ENCODE results near the gene ZNF446. TPM values are rescaled to one million over a fixed set of nuclear protein-coding genes. Genes with fewer than 3 reads are reported as not detected.

The ZNF446 gene
- total RNA-seq, 2 experiments from 2014 or later, result 3.5 to 4.0 TPM

DNA sequence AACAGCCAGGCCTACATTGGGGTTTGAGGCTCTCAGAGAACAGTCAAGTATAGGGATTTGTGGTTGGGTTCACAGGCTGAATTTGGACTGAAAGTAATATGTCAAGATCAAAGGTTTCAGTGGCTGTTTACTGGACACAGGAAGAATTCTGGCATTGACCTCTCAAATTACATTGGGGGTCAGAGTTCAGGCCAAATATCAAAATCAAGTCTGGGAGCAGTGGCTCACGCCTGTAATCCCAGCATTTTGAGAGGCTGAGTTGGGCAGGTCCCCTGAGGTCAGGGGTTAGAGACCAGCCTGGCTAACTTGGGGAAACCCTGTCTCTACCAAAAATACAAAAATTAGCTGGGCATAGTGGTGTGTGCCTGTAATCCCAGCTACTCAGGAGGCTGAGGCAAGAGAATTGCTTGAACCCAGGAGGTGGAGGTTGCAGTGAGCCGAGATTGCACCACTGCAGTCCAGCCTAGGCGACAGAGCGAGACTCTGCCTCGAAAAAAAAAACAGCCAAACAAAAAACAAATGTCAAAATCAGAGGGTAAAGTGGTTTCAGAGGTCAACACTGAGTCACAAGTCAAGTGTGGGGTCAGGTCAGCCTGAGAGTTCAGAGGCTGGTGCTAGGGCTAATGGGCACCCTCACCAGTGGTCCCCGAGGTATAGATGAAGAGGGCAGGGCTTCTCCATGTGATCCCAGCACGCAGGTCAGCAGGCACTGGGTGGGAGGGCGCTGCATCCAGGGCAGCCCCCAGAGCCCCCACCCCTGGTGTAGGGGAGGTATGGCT is 34.1 kb downstream of the ZNF446 start:
- no peak overlapping the region for H3K27ac Mint-ChIP-seq
- H3K36me3 Mint-ChIP-seq (ENCODE audit: low read depth), result peaks cover 19% of the 10 kb centered on the region
- CTCF ChIA-PET, result interaction anchor here (1.7 kb wide), 1 partner anchor 10 kb away, joined by 4 read pairs; the partner anchor contains the start of gene ZBTB45
- no peaks in the 10 kb centered on the region for H3K27me3 Mint-ChIP-seq
- POLR2A ChIA-PET, result interaction anchor here (1.5 kb wide), 2 partner anchors 9 to 10 kb away, joined by 4 read pairs; partner anchors contain the start of gene ZBTB45
- no peak for ATAC-seq
- peaks cover 11% of the 10 kb centered on the region for H3K9me3 Mint-ChIP-seq
- peaks cover 8% of the 10 kb centered on the region for H3K4me1 Mint-ChIP-seq (ENCODE audit: low read depth)
- intact Hi-C loops (cut with micrococcal nuclease), result no loop called here
- H3K4me3 Mint-ChIP-seq, result no peak overlapping the region
- TF ChIP-seq, protein P1, sequence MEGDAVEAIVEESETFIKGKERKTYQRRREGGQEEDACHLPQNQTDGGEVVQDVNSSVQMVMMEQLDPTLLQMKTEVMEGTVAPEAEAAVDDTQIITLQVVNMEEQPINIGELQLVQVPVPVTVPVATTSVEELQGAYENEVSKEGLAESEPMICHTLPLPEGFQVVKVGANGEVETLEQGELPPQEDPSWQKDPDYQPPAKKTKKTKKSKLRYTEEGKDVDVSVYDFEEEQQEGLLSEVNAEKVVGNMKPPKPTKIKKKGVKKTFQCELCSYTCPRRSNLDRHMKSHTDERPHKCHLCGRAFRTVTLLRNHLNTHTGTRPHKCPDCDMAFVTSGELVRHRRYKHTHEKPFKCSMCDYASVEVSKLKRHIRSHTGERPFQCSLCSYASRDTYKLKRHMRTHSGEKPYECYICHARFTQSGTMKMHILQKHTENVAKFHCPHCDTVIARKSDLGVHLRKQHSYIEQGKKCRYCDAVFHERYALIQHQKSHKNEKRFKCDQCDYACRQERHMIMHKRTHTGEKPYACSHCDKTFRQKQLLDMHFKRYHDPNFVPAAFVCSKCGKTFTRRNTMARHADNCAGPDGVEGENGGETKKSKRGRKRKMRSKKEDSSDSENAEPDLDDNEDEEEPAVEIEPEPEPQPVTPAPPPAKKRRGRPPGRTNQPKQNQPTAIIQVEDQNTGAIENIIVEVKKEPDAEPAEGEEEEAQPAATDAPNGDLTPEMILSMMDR (IDR thresholded peaks at IDR 0.05), result no peak
- DNase-seq, result no peak

GRCh38 chr19:58511353-58512208 is 35.4 kb downstream of the ZNF446 start, which contains the start of gene SLC27A5:
TSS of gene SLC27A5 (minus strand) at chr19:58511992. CDS start at chr19:58511955, 37 bp downstream.
- intact Hi-C loops (cut with micrococcal nuclease), result no loop called here
- TF ChIP-seq, protein P1 (IDR thresholded peaks at IDR 0.05), result no peak
- peaks cover 18% of the 10 kb centered on the region for H3K4me1 Mint-ChIP-seq (ENCODE audit: low read depth)
- H3K36me3 Mint-ChIP-seq (ENCODE audit: low read depth), result peaks cover 27% of the 10 kb centered on the region
- CTCF ChIA-PET, result interaction anchor here (0.9 to 1.7 kb wide), 2 partner anchors 9 to 69 kb away, joined by 3 to 4 read pairs; partner anchors contain the start of gene ZBTB45
- H3K27ac Mint-ChIP-seq, result no peak within 1 kb of the TSS
- peaks cover 9% of the 10 kb centered on the region for H3K9me3 Mint-ChIP-seq
- POLR2A ChIA-PET, result interaction anchor here (1.5 to 10.2 kb wide), 2 partner anchors 8 to 38 kb away, joined by 4 to 164 read pairs; partner anchors contain the start of genes CHMP2A, TRIM28 and ZBTB45
- H3K27me3 Mint-ChIP-seq, result no peaks in the 10 kb centered on the region
- DNase-seq, result no peak
- ATAC-seq, result no peak
- no peak within 1 kb of the TSS for H3K4me3 Mint-ChIP-seq

GRCh38 chr19:58513213-58513693 is 37.1 kb downstream of the ZNF446 start:
- H3K36me3 Mint-ChIP-seq (ENCODE audit: low read depth), result peaks cover 20% of the 10 kb centered on the region
- peak overlapping the region; percentile 88 for H3K4me3 Mint-ChIP-seq
- intact Hi-C loops (cut with micrococcal nuclease), result no loop called here
- DNase-seq (no peak), ATAC-seq (no peak)
- no peaks in the 10 kb centered on the region for H3K27me3 Mint-ChIP-seq
- H3K9me3 Mint-ChIP-seq, result no peaks in the 10 kb centered on the region
- H3K27ac Mint-ChIP-seq, result peak overlapping the region; percentile 93
- peaks cover 28% of the 10 kb centered on the region for H3K4me1 Mint-ChIP-seq (ENCODE audit: low read depth)
- ChIA-PET POLR2A (interaction anchor here (1.0 to 10.2 kb wide), 6 partner anchors 13 to 63 kb away, joined by 3 to 164 read pairs (median 4); partner anchors contain the start of genes CHMP2A and TRIM28), CTCF (interaction anchor here (1.0 to 1.7 kb wide), 12 partner anchors 9 to 295 kb away, joined by 3 to 24 read pairs (median 3); no protein-coding TSS in a partner anchor)
- TF ChIP-seq, protein P1 (IDR thresholded peaks at IDR 0.05), result no peak

DNA sequence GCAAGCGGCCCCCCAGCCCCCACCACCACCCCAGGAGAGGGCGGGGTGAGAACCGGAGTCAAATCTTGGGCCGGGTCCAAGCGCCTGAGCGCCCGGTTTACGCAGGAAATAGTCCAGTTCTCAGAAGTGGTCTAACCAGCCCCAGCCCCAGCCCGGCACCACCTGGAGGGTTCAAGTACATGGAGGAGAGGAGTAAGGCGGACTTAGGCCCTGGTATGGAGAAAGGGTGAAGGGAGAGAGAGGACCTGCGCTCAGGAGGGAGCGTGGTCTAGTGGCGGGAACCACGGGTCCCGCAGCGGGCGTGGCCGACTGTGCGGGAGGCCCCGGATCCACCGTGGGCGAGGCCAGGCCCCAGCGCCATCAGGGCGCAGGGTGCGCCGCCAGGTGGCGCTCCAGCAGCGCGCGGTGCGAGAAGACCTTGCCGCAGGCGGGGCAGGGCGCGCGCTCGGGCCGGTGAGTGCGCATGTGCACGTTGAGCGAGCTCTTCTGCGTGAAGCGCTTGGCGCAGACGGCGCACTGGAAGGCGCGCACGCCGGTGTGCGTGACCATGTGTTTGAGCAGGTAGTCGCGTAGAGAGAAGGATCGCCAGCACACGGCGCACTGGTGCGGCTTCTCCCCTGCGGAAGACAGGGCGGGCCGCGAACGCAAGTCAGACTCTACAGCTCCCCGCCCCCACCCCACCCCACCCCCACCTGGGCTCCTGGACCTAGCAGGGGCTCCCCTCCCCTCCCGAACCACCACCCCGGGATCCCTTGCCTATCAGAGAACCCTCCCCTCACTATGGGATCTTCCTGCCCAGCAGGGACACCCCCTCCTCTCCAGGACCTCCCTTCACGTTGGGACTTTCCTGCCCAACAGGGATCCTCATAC is 37.8 kb downstream of the ZNF446 start:
- peak; percentile 91 for ATAC-seq
- intact Hi-C loops (cut with micrococcal nuclease), result no loop called here
- POLR2A ChIA-PET, result interaction anchor here (0.8 to 10.2 kb wide), 7 partner anchors 14 to 64 kb away, joined by 3 to 164 read pairs (median 4); partner anchors contain the start of genes CHMP2A and TRIM28
- peak; percentile 97 for DNase-seq
- no peaks in the 10 kb centered on the region for H3K9me3 Mint-ChIP-seq
- H3K4me3 Mint-ChIP-seq, result peak overlapping the region; percentile 88
- H3K27ac Mint-ChIP-seq, result peak overlapping the region; percentile 93
- H3K4me1 Mint-ChIP-seq (ENCODE audit: low read depth), result peaks cover 35% of the 10 kb centered on the region
- peaks cover 20% of the 10 kb centered on the region for H3K36me3 Mint-ChIP-seq (ENCODE audit: low read depth)
- CTCF ChIA-PET, result interaction anchor here (0.6 to 1.7 kb wide), 26 partner anchors 8 to 295 kb away, joined by 3 to 24 read pairs (median 4); partner anchors contain the start of genes CHMP2A, UBE2M and ZNF584
- no peaks in the 10 kb centered on the region for H3K27me3 Mint-ChIP-seq
- TF ChIP-seq, protein P1 (IDR thresholded peaks at IDR 0.05), result peak; percentile 98
